DMS 273 treated with DMSO at 0.1 percent for 48 hours (cell line): ENCODE measurements around the gene VCAN.

Experiments
- DNase-seq: peaks from one replicate; lab custom pipeline; 2025; lab: John Stamatoyannopoulos, UW

VCAN gene

DNA sequence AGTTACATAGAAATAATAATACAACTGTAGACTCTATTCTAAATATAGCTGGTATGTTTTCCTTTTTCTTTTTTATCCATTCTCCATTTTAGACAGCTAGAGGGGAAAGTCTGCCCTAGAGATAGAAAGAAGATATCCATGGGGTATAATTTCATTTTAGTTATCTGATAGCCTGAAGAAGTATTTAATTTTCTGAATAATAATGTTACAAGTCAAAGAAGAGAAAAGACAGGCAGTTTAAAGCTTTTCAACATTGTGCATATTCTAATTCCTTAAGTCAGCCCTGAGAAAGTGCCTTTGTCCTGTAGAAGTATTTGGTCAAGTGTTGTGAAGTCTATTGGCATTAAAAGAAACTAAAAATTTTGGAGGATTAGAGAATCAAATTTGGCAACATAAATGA lies 2.5 kb upstream of the VCAN start:
- no peak for DNase-seq

DNA sequence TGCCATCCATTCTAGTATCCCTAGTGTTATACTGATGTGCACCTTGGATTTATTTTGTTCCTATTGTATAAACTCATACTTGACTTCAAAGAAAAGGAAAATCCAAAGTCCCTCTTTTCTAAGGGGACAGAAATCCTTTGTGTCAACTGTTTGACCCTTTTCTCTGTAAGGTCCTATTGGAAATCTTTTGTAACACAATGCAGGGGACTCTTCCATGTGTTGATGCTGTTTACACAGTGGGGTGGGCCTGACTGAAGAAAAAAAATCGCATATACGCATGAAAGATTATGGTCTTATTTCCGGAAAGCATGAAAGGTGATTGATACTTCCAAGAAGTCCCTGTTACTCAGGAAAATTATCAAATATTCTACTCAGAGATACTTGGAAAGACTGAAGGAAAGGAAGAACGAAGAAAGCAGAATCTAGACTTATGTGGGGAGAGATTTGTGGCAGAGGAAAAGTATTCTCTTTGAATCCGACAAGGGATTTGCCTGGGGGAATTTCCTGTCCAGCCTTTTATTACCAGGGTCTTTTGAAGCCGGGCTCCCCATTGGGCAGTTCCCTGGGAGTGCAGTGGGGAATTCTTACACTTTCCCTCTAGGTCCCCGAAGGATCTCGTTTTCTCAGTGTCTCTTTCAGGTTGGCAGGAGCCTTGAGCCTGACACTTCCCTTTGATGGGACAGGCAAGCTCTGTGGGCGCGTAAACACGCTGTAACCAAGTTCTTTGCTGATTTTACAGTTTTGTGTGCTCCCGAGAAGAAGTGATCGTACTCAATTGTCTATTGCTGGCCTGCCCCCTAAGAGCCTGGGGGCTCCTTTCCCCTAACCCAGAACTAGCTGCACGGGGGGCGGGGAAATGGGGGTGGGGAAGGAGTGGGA lies 779 bp upstream of the VCAN start:
- no peak for DNase-seq

DNA sequence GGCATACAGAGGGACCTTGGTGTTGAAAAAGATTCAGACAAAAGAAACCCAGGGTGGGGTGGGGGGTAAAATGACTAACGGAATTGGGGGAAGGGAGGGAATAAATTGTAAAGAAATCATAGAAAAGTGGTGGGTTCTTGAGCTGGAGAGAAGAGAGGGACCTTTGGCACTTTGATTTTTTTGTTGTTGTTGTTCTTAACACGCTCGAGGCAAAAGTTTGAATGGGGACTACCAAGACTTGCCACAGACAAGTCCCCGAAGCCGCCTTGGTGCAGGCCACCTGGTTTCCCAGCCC lies 616 bp downstream of the VCAN start:
- no peak for DNase-seq

- no peak for DNase-seq
These were observed 1.2 kb downstream of the VCAN start for GRCh38 chr5:83472508-83473345.

DNA sequence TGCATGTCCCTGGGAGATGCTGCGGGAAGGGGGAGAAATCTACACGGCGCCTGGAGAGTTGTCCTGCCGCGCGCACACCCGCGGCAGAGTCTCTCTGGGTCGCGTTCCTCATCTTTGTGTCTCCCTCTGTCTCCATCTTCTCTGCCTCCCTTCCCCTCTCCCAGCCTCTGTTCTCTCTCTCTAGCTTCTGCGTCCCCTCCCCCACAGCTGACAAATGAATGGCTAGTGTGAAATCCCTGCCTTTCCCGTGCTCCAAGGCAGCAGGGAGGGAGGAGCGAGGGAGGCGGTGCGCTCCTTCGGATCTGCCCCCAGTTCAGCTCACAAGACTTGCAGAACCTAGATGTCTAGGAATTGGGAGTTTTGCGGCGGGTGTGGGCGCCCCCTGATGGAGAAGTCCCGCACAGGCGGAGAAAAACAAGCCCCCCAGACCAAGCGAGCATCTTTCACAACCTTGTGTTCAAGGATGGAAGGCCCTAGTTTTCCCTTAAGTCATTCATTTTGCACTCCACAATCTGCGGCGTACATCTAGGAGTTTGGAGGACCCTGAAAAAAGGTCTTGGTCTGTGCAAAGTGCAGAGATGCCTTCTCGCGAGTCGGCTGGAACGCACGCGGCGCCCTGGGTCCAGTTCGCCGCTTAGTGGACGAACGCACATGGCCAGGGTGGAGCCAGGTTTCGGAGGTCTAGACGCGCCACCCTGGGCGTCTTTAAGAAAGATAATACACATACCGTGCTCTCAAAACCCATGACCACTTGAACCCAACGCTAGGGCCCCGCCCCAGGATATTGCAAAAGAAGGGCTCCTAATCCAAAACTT lies 2.0 kb downstream of the VCAN start:
- DNase-seq: peak; percentile 67

GRCh38 chr5:83474161-83474796 lies 2.7 kb downstream of the VCAN start:
- peak; percentile 38 for DNase-seq

DNA sequence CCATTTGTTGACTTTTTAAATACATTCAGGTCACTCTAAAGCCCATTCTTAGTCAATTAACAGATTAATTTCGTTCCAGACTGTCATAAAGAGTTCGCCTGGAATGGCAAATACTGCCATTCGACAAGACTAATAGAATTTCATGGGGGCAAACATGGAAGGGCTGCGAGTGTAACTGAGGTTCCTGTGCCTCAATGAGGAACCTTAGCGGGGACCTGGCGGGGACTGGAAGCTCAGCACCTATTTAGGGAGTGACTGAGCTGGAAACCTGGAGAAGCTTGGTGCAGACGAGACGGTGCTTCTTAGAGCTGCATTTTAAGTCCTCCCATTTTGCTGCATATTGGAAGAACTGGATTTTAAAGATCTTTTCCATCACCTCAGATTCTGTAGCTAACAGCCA lies 3.4 kb downstream of the VCAN start:
- no peak for DNase-seq

GRCh38 chr5:83475391-83475863 lies 3.9 kb downstream of the VCAN start:
- no peak for DNase-seq

DNA sequence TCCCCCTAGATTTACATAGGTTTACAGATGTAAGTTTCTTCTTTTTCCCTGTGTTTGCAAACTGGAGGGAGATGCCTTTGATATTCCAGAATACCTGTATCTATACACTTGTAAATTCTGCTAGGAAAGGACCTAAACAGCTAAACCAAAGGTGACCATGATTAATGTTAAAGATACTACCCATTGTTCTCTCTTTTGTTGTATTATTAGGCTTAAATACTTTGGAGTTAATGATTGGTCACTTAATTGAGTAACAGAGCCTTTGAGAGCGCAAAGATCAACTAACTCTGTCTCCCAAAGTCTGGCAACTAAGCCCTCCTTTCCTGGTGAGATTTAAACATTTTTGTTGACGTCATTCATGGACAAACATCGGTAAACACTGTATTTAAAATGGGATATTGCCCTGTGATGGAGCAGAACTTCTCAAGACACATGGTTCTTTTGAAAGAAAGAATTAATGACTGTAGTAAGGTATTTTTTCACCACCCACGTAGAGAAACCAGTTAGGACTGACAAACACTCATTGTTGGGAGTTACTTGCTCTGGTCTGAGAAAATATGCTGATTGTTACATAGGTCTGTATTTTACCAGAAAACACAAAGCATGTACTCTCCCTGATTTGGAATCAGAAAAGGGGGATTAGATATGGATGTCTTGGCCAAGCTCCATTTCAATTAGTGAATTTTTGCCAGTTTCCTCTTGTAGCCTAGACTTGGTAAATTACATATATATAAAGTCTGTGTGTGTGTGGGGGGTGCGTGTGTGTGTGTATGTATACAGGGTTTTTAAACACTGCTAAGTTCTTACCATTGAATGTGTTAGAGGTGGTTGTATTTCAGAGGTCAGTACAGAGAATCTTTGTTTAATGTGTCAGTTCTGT lies 4.6 kb downstream of the VCAN start:
- no peak for DNase-seq

DNA sequence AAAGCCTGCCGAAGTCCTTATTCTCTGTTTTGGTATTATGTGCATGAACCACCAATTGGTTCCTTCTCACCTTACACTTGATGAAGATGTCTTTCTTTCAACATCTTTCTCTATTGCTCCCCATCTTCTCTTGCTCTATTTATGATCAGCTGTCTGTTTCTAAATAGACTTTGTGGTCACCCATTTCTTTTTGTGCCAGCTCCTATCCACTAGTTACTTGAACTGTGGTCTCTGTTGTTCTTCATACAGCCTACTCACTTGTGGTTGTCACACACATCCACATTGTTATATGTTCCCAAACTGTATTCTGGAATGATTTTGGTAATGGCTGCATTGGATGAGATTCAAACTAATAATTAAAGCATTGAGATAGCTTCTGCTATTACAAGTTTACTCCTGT lies 11.4 kb downstream of the VCAN start:
- DNase-seq: no peak

GRCh38 chr5:83484294-83484693 lies 12.8 kb downstream of the VCAN start:
- no peak for DNase-seq

- no peak for DNase-seq
These were observed 14.3 kb downstream of the VCAN start for GRCh38 chr5:83485842-83486241.

DNA sequence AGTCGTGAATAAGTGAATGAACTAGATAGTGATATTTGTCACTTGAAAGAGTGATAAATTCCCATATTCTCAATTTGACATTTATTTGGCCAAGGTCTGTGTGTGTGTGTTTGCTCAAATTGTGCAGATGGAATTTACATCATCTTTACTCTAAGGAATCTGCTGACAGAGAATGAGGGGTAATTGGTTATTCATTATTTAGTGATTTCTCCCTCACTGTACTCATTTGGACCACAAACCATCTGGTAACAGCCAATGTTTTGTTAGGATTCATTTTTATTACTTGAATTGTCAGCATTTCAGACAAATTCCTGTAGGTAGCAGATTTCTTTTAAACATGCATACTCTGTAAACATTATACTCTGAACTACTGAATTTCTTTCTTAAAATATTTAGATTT lies 15.6 kb downstream of the VCAN start:
- no peak for DNase-seq

DNA sequence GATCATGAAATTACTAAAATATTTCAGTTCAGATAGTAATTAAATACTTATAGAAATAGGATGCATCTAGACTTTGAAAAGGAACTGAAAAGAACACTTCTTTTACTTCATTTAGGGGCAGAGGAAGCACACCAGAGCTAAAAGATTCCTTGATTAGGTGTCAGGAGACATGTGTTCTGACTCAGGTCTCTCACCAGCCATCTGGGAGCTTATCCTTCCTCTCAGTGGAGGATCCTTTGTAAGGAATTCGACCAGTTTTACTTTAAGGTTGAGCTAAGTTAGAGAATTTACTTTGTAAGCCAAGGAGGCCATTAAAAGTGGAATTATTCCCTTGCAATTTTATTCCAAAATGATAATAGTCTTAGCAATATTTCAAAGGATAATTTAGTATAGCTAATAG lies 16.7 kb downstream of the VCAN start:
- no peak for DNase-seq

- no peak for DNase-seq
These were observed 17.3 kb downstream of the VCAN start for GRCh38 chr5:83488821-83489220.

- DNase-seq: no peak
These were observed 18.7 kb downstream of the VCAN start for GRCh38 chr5:83490203-83490602.

DNA sequence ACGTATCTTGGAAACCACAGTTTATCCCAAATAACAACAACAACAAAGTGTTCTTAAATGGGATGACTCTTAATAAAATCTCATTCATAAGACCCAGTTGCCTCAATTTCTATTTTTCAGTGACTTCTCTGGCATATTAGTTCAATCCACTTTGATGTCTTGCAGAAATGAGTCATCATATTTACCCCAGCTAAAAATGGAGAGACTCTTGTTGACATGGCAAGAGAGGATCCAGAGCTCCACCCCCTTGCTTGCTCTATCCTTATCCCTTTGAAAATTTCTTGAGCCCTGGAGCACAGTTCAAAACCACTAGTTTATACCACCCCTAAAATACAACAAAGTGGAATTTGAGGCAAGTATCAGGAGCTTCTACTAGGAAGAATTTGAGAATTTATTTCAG lies 20.8 kb downstream of the VCAN start:
- no peak for DNase-seq

- DNase-seq: no peak
These were observed 22.1 kb downstream of the VCAN start for GRCh38 chr5:83493644-83494043.

- DNase-seq: no peak
These were observed 22.6 kb downstream of the VCAN start for GRCh38 chr5:83494087-83494620.

DNA sequence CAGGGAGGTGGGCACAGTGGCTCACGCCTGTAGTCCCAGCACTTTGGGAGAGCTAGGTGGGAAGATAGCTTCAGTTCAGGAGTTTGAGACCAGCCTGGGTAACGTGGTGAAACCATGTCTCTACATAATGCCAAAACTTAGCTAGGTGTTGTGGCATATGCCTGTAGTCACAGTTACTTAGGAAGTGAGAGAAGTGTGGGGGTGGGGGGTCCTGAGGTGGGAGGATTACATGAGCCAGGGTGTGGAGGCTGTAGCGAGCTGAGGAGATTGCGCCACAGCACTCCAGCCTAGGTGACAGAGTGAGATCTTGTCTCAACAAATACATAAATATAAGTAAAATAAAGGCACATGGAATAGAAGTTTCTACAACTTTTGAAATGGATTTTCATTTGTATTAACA lies 23.1 kb downstream of the VCAN start:
- DNase-seq: no peak

- DNase-seq: no peak
These were observed 25.1 kb downstream of the VCAN start for GRCh38 chr5:83496626-83497025.
